Urothelium cell line (cell line): Measurements from ENCODE around the gene LIPN.

Source experiments
- DNase-seq: peaks from one replicate; pipeline ENCODE4 v3.0.0; 2011; ENCODE audit warnings: low spot score, mixed read lengths
- FAIRE-seq: peaks from 2 replicates; lab custom pipeline; 2011; peaks lifted over from hg19 to GRCh38; lab: Jason Lieb, UNC

LIPN gene

GRCh38 chr10:88820748-88821401 lies 61.1 kb downstream of the LIPN start:
- DNase-seq: no peak
- no peak for FAIRE-seq

GRCh38 chr10:88826388-88826787 lies 66.6 kb downstream of the LIPN start:
- DNase-seq: no peak
- no peak for FAIRE-seq

DNA sequence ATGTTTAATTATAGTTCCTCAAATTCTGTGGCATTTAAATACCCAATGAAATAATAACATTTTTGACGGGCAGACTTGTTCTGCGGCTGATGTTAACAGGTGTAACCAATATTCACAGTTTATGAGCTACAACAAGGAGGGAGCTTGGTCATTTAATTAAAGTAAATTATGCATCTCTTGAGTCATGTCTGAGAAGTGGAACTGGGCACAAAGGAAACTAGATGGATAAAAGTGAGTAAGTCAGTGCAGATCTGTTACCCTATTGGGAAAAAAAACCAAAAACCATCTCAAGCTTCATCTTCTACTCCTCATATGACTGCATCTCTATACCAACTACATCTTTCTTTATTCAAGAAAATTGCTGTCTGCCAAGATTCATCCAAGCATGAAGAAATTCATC lies 67.9 kb downstream of the LIPN start:
- FAIRE-seq (no peak), DNase-seq (no peak)

GRCh38 chr10:88828310-88828709 lies 68.5 kb downstream of the LIPN start:
- no peak for DNase-seq
- no peak for FAIRE-seq
